ENCODE measurements around the gene TEX261.

Gene TEX261

GRCh38 chr2:70981421-70981820 is 13.3 kb downstream of the TEX261 start:
- DNase-seq = no peak

- DNase-seq = no peak
These were observed 15.0 kb downstream of the TEX261 start for GRCh38 chr2:70979626-70980025.

- DNase-seq = no peak
These were observed 15.5 kb downstream of the TEX261 start for GRCh38 chr2:70979180-70979488.

GRCh38 chr2:70978341-70979179 is 16.1 kb downstream of the TEX261 start, which contains the start of gene ANKRD53:
Gene ANKRD53 (plus strand): TSS chr2:70978630. CDS start chr2:70978646, 16 bp downstream.
- DNase-seq = peak; percentile 33

GRCh38 chr2:70977605-70978205 is 17.0 kb downstream of the TEX261 start:
- DNase-seq = no peak

GRCh38 chr2:70975237-70975636 is 19.4 kb downstream of the TEX261 start:
- DNase-seq = no peak

- no peak for DNase-seq
These were observed 20.1 kb downstream of the TEX261 start for GRCh38 chr2:70974592-70974991.

GRCh38 chr2:70967189-70967588 is 27.5 kb downstream of the TEX261 start:
- DNase-seq = no peak

- DNase-seq = no peak
These were observed 28.0 kb downstream of the TEX261 start for GRCh38 chr2:70966681-70967080.

GRCh38 chr2:70965506-70965905 is 29.2 kb downstream of the TEX261 start:
- no peak for DNase-seq

GRCh38 chr2:70964596-70965386 is 29.9 kb downstream of the TEX261 start:
- DNase-seq = peak; percentile 87

- DNase-seq = no peak
These were observed 30.5 kb downstream of the TEX261 start for GRCh38 chr2:70964133-70964532.

- DNase-seq = no peak
These were observed 31.5 kb downstream of the TEX261 start for GRCh38 chr2:70962885-70963878.

GRCh38 chr2:70962211-70962884 is 32.3 kb downstream of the TEX261 start:
- DNase-seq = no peak

GRCh38 chr2:70961648-70961994 is 33.1 kb downstream of the TEX261 start:
- no peak for DNase-seq

- DNase-seq = peak; percentile 14
These were observed 33.6 kb downstream of the TEX261 start for GRCh38 chr2:70960833-70961647.

- DNase-seq = peak; percentile 15
These were observed 34.5 kb downstream of the TEX261 start for GRCh38 chr2:70959851-70960832.

- DNase-seq = no peak
These were observed 35.4 kb downstream of the TEX261 start for GRCh38 chr2:70959271-70959761.

- no peak for DNase-seq
These were observed 35.9 kb downstream of the TEX261 start for GRCh38 chr2:70958759-70959158.

- DNase-seq = no peak
These were observed 36.9 kb downstream of the TEX261 start for GRCh38 chr2:70957798-70958197.

All from activated CD8-positive, alpha-beta memory T cell treated with anti-CD3 and anti-CD28 coated beads, Interleukin-2, amount 50 U/mL, for 4 hours (primary cell).